Limb (tissue), 2 donors: ENCODE results near the gene FAM20C.
"Not testable (repeated sequence)": the region's sequence is repeated elsewhere in the genome, so short reads cannot be mapped to it uniquely, and the experiment has no call there.

Experiments used
- DNase-seq, 2 donors: peaks; one replicate each; pipeline ENCODE4 v3.0.0-alpha.2; 2016; ENCODE audit errors: extremely low spot score in 2 of 2

Gene FAM20C

GRCh38 chr7:255721-256361, 63.5 kb downstream of the FAM20C start:
- DNase-seq: no peak

- DNase-seq: no peak
Measured at GRCh38 chr7:256461-256940, 64.1 kb downstream of the FAM20C start.

GRCh38 chr7:256981-257646, 64.7 kb downstream of the FAM20C start:
- DNase-seq: no peak

GRCh38 chr7:257647-257992, 65.2 kb downstream of the FAM20C start:
- DNase-seq: no peak

GRCh38 chr7:258476-259190, 66.3 kb downstream of the FAM20C start:
- no peak for DNase-seq

GRCh38 chr7:259191-259505, 66.8 kb downstream of the FAM20C start:
- DNase-seq: no peak

- DNase-seq: no peak
Measured at GRCh38 chr7:259751-260405, 67.5 kb downstream of the FAM20C start.

- DNase-seq: no peak
Measured at GRCh38 chr7:260441-261281, 68.3 kb downstream of the FAM20C start.

- no peak for DNase-seq
Measured at GRCh38 chr7:261341-262250, 69.2 kb downstream of the FAM20C start.

- DNase-seq: peak in 1 of 2 donors; percentile 20
Measured at GRCh38 chr7:262251-262572, 69.8 kb downstream of the FAM20C start.

GRCh38 chr7:262631-263311, 70.4 kb downstream of the FAM20C start:
- DNase-seq: not testable (repeated sequence)

- DNase-seq: not testable (repeated sequence)
Measured at GRCh38 chr7:263483-264351, 71.3 kb downstream of the FAM20C start.

GRCh38 chr7:264541-265191, 72.3 kb downstream of the FAM20C start:
- DNase-seq: no peak

- DNase-seq: no peak
Measured at GRCh38 chr7:265192-265997, 73.0 kb downstream of the FAM20C start.

- DNase-seq: no peak
Measured at GRCh38 chr7:265998-266850, 73.9 kb downstream of the FAM20C start.
